GM12891 (cell line): ENCODE data around the gene G0S2.

Source experiments
- POLR2A ChIP-seq: IDR thresholded peaks from 2 replicates; pipeline ENCODE4 v1.6.1; 2011; ENCODE audit warnings: low read depth, low read length, control low read depth
- POLR2AphosphoS5 ChIP-seq: IDR thresholded peaks from 2 replicates; pipeline ENCODE4 v1.6.1; 2011; ENCODE audit warnings: low read depth, low read length, control low read depth
- POU2F2 ChIP-seq: IDR thresholded peaks from 2 replicates; pipeline ENCODE4 v1.6.1; 2011; ENCODE audit warnings: low read depth, mild to moderate bottlenecking, control low read depth, low read length, moderate library complexity
- SPI1 ChIP-seq: IDR thresholded peaks from 2 replicates; pipeline ENCODE4 v1.6.1; 2011; ENCODE audit warnings: low read depth, low read length, control low read depth
- TAF1 ChIP-seq: IDR thresholded peaks from 2 replicates; pipeline ENCODE4 v1.6.1; 2011; ENCODE audit warnings: low read depth, low read length, control low read depth

- no peak for TF ChIP-seq POLR2A
- no peak for TF ChIP-seq TAF1
- no peak for TF ChIP-seq POLR2AphosphoS5
- no peak for TF ChIP-seq SPI1
- no peak for TF ChIP-seq POU2F2
Measured at GRCh38 chr1:209704584-209704983, 29.4 kb downstream of the G0S2 start, which contains the start of gene HSD11B1.
